Caki2 (cell line): ENCODE measurements around the gene FBRSL1. TPM values are rescaled to one million over a fixed set of nuclear protein-coding genes. Genes with fewer than 3 reads are reported as not detected.
"Not testable (repeated sequence)": the region's sequence is repeated elsewhere in the genome, so short reads cannot be mapped to it uniquely, and the experiment has no call there.

Source experiments
- DNase-seq: peaks from one replicate; pipeline ENCODE4 v3.0.0-alpha.2; 2015; ENCODE audit warnings: low read depth
- in situ Hi-C: cut with HindIII; loops from 2 replicates; pipeline ENCODE4 v1.10.0; 2016; ENCODE audit warnings: low sequenced_read_pairs, low pct_unique_long_range_greater_than_20kb, mixed read lengths
- total RNA-seq: library from RNA; depleted of rRNA; stranded (reverse); fragments of >200 nt; shearing (Covaris generic); gene quantifications from 2 replicates; pipeline ENCODE4 v1.2.3, GENCODE V29; 2014; ENCODE audit warnings: low replicate concordance

The FBRSL1 gene
- total RNA-seq, 1 experiment from 2014 or later, result 8.3 TPM

GRCh38 chr12:132527186-132527882 is 37.4 kb downstream of the FBRSL1 start:
- DNase-seq, result no peak
- in situ Hi-C loops, result no loop called here

DNA sequence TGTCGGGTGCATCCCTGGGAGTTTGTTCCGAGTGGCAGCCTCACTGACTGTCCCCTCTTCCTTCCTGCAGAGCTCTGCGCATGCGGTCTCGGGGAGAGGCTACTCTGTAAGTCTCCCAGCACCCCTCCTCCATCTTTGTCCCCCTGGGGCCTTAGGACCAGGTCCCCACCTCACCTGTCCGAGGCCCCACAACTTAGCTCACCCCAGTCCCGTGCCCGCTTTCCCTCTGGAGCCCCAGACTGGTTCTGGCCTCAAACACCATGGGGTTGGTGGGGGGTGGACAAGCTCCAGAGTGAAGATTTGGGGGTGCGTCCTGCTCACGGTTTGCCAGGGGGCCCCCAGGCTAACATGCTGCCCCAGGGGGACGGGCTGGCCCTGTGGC is 37.9 kb downstream of the FBRSL1 start:
- no peak for DNase-seq
- in situ Hi-C loops, result no loop called here

- no peak for DNase-seq
- in situ Hi-C loops, result no loop called here
Observed at GRCh38 chr12:132528564-132529106, 38.7 kb downstream of the FBRSL1 start.

DNA sequence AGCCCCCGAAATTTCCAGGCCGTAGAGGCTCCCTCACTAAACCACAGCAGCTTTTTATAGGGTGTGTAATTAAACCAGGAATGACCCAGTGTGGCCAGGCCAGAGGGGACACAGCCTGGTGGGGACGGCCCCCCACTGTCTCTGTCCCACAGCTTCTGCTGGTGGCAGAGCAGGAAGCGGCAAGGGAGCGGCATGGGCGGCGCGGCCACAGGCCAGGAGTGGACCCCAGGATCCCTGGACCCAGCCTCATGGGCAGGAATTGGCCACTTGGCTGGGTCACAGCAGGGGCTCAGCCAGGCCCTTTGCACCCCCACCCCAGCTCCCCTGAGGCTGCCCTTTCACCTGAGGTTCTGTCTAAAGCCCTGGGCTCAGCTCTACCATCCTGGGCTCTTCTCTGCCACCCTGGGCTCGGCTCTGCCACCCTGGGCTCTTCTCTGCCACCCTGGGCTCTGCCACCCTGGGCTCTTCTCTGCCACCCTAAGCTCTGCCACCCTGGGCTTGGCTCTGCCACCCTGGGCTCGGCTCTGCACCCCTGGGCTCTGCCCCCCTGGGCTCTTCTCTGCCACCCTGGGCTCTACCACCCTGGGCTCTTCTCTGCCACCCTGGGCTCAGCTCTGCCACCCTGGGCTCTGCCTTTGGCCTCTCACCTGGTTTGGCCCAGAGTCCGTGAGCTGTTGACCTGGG is 39.3 kb downstream of the FBRSL1 start:
- in situ Hi-C loops, result no loop called here

GRCh38 chr12:132529906-132530305 is 40.0 kb downstream of the FBRSL1 start:
- in situ Hi-C loops, result no loop called here
- no peak for DNase-seq

More for the DNA sequence above, 39.3 kb downstream of the FBRSL1 start:
- DNase-seq, result no peak

DNA sequence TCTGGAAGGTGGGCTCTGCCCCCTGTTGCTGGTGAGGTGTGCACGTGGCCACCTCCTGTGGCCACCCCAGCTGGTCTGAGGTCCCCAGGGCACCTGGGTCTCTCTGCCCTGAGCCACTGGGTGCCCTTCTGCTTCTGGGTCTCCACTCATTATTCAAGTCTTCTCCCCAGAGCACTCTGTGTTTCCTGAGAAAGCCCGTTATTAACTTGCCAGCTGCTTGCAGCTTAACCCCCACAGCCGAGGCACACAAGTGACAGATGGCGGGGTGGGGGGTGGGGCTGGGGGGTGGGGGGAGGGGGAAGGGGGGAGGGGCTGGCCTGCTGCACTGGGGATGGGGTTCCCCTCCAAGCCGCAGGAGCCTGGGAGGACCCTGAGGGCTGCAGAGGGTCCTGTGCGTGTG is 40.5 kb downstream of the FBRSL1 start:
- no peak for DNase-seq
- in situ Hi-C loops, result no loop called here

GRCh38 chr12:132530851-132531250 is 40.9 kb downstream of the FBRSL1 start:
- in situ Hi-C loops, result no loop called here
- DNase-seq, result no peak

- DNase-seq, in situ Hi-C loops: not testable (repeated sequence)
Observed at GRCh38 chr12:132532711-132533583, 43.0 kb downstream of the FBRSL1 start.

- no peak for DNase-seq
- in situ Hi-C loops, result no loop called here
Observed at GRCh38 chr12:132533584-132533958, 43.6 kb downstream of the FBRSL1 start.

DNA sequence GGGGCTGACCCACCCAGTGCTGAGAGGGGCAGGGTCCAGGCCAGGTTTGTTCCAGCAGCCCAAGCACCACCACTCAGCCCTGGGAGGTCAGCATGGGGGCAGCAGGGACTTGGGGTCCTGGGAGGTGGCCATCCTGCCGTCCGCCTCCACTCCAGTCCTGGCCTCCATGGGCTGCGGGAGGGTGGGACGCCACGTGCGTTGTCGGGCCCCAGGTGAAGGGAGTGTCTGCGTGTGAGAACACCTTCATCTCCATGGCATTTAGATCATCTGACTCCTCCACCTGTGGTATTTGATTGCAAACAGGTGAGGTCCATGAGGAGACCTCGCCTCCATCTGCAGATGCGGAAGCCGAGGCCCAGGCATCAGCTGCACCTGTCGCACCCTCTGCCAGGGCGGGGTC is 44.1 kb downstream of the FBRSL1 start:
- in situ Hi-C loops, result no loop called here
- DNase-seq, result no peak

GRCh38 chr12:132535019-132535418 is 45.1 kb downstream of the FBRSL1 start:
- DNase-seq, result no peak
- in situ Hi-C loops, result no loop called here

DNA sequence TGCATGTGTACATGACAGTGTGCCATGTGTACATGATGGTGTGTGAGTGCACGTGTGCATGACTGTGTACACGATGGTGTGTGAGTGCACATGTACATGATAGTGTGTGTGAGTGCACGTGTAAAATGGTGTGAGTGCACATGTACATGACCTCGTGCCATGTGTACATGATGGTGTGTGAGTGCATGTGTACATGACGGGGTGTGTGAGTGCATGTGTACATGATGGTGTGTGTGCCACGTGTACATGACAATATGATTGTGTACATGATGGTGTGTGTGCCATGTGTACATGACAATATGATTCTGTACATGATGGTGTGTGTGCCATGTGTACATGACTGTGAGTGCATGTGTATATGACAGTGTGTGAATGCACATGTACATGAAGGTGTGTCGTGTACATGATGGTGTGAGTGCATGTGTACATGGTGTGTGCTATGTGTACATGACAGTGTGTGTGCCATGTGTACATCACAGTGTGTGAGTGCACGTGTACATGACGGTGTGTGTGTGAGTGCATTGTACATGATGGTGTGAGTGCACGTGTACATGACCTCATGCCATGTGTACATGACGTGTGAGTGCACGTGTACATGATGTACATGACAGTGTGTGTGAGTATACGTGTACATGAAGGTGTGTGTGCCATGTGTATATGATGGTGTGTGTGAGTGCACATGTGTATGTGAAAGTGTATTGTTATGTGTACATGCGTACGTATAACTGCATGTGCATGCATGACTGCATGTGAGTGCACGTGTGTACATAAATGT is 46.3 kb downstream of the FBRSL1 start:
- in situ Hi-C loops, result no loop called here

DNA sequence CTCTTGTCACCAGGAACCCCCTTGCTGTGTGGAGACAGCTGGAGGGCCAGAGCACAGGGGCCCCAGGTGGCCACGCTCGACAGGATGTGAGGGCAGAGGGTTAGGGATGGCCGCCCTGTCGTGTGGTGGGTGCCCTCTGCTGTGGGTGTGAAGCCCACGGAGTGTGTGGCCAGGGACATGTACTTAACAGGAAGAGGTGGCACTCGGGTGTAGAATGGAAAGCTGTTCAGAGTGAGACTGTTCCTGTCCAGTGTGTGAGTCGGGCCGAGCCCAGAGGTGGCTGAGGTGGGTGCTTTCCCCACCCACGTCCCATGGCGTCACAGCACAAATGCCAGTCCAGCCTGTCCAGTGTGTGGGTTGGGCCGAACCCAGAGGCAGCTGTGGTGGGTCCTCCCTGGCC is 47.1 kb downstream of the FBRSL1 start:
- in situ Hi-C loops, result no loop called here
- no peak for DNase-seq

More for the DNA sequence above, 46.3 kb downstream of the FBRSL1 start:
- DNase-seq, result no peak

DNA sequence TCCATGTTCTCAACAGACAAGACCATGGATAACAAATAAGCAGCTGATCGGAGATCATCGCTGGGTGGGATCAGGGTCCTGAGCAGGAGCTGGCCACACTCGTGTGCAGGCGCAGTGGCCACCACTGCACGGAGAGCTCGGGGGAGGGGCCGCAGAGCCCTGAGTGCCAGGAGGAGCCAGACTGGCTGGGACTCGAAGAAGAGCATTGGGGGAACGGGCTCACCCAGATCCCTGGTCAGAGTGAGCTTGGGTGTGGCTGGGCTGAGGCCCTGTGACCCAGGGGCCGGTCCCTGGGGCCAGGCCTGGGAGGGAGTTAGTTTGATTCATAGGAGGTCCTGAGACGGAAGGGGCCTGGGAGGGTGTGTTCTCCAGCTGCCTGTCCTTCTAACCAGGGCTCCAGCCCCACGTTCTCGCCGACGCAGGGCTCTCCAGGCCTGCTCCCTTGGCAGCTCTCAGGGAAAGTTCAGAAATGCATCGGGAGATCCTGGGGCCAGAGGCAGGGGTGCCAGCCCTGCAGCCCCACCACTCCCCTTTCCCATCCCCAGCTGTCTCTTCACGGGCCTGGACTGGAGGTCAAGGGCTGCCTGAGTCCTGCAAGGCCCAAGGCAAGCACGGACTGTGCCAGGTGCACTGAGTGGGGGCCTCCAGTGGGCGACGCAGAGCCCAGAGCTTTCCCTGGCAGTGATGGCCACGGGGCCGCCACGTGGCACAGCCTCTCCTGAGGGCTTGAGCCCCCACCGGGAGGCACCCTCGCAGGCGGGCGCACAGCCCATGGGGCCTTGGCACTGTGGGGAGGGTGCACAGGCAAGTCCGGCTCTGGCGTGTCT is 48.1 kb downstream of the FBRSL1 start:
- DNase-seq, result no peak
- in situ Hi-C loops, result no loop called here

- DNase-seq, result no peak
- in situ Hi-C loops, result no loop called here
Observed at GRCh38 chr12:132538663-132538990, 48.7 kb downstream of the FBRSL1 start.

GRCh38 chr12:132539016-132539773 is 49.2 kb downstream of the FBRSL1 start:
- in situ Hi-C loops, result no loop called here

DNA sequence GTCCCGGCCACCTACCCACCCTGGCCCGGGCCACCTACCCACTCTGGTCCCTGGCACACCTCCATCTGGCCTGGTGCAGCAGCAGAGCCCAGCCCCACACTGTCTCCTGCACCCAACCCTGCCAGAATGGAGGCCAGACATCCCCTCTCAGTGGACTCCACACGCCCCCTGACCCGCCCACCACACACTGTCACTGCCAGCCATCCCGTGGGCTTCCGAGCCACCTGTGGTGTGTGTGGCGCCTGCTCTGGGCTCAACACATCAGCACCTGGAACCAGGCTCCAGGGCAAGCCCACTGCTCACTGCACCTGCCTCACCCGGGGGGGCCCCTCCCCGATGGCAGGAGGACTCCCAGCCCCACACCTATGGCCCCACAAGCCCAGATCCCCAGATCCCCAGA is 50.5 kb downstream of the FBRSL1 start:
- in situ Hi-C loops, result no loop called here

More at GRCh38 chr12:132539016-132539773, 49.2 kb downstream of the FBRSL1 start:
- DNase-seq, result no peak

More for the DNA sequence above, 50.5 kb downstream of the FBRSL1 start:
- no peak for DNase-seq
